Gastroesophageal sphincter (tissue), 4 donors: ENCODE measurements around the gene WNT7B. TPM values are rescaled to one million over a fixed set of nuclear protein-coding genes. Genes with fewer than 3 reads are reported as not detected.

Experiments
- ATAC-seq: fragments of 150-250 bp; one replicate; pipeline ENCODE4 v1.9.1; 2016; ENCODE audit warnings: mild to moderate bottlenecking, moderate library complexity
- H3K27ac ChIP-seq, 4 donors: fragments of 200-600 bp; sonication (generic) in 3 of 4; 1 replicate in 3 of 4; 2 replicates in 1 of 4; pipeline ENCODE4 v1.5.1; 2016 to 2019
- H3K27me3 ChIP-seq: fragments of 200-600 bp; sonication (generic); one replicate; pipeline ENCODE4 v1.5.1; 2019
- H3K36me3 ChIP-seq, 2 donors: fragments of 200-600 bp; sonication (generic); one replicate each; pipeline ENCODE4 v1.5.1; 2019; ENCODE audit warnings: control low read depth in 1 of 2
- H3K4me1 ChIP-seq, 3 donors: fragments of 200-600 bp; sonication (generic); 1 replicate in 2 of 3; 2 replicates in 1 of 3; pipeline ENCODE4 v1.5.1; 2016 to 2019; ENCODE audit warnings: control low read depth in 2 of 3
- H3K4me3 ChIP-seq, 2 donors: fragments of 200-600 bp; sonication (generic); one replicate each; pipeline ENCODE4 v1.5.1; 2019; ENCODE audit warnings: mild to moderate bottlenecking in 1 of 2, moderate library complexity in 1 of 2
- H3K9me3 ChIP-seq, 3 donors: fragments of 200-600 bp; sonication (generic); one replicate each; pipeline ENCODE4 v1.5.1; 2017 to 2019; ENCODE audit warnings: control low read depth in 2 of 3
- EP300 ChIP-seq: sonication (generic); formaldehyde crosslinking; IDR thresholded peaks from one replicate; pipeline ENCODE4 v1.6.1; 2017; ENCODE audit warnings: antibody characterized with exemption, mild to moderate bottlenecking
- POLR2A ChIP-seq, 2 donors: fragments of 450-650 bp; IDR thresholded peaks; one replicate each; pipeline ENCODE4 v1.6.1; 2017; ENCODE audit warnings: antibody characterized with exemption in 2 of 2, mild to moderate bottlenecking in 2 of 2, moderate library complexity in 1 of 2
- POLR2AphosphoS5 ChIP-seq: sonication (generic); formaldehyde crosslinking; IDR thresholded peaks from one replicate; pipeline ENCODE4 v1.6.1; 2017; ENCODE audit warnings: antibody characterized with exemption
- WGBS, 2 donors: methylation state at CpG; one replicate each; pipeline ENCODE4 v1.1.5; 2018; ENCODE audit warnings: low coverage in 1 of 2; 5-methylcytosine and 5-hydroxymethylcytosine counted together
- total RNA-seq, 4 donors: library from RNA; depleted of rRNA; stranded (reverse); fragments of >200 nt; gene quantifications; one replicate each; pipeline ENCODE4 v1.1.0, GENCODE V29; 2016
- TF ChIP-seq, protein P1 (sequence below), 4 experiments: fragments of 200-600 bp in 2 of 4; fragments of 450-650 bp in 2 of 4; sonication (generic) in 1 of 4; IDR thresholded peaks; one replicate each; pipeline ENCODE4 v1.5.1; 2017 to 2019; ENCODE audit warnings: antibody characterized with exemption in 4 of 4, mild to moderate bottlenecking in 2 of 4, moderate library complexity in 2 of 4

WNT7B gene
- total RNA-seq, 4 donors from 2014 or later = 1.2 TPM; not detected in 3

DNA sequence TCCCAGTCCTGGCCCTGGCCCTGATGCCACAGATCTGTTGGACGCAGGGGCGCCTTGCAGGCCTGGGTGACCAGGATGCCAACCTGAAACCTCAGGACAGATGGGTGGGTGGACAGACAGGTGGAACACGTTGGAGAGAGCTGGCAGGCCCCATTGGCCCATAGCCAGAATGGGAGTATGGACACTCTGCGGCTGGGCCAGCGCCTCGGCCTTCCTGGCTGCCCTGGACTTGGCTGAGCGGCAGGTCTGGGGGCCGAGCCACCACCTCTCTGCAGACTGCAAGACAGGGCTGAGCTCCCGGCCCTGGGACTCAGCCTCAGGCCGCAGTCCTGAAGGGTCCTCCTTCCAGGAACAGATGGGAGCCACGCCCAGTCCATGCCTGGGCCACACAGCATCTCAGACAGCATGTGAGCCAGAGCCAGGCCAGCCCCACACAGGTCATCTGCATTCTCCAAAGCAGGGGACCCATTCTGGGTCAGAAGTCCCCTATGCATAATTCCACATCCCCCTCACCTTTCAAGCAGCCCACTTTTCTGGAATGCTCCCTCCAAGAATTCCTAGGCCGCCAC is 14.1 kb downstream of the WNT7B start:
- H3K36me3 ChIP-seq = no peaks in the 10 kb centered on the region
- TF ChIP-seq POLR2AphosphoS5 (no peak), POLR2A (IDR thresholded peaks at IDR 0.05) (no peak), EP300 (no peak)
- TF ChIP-seq, protein P1, sequence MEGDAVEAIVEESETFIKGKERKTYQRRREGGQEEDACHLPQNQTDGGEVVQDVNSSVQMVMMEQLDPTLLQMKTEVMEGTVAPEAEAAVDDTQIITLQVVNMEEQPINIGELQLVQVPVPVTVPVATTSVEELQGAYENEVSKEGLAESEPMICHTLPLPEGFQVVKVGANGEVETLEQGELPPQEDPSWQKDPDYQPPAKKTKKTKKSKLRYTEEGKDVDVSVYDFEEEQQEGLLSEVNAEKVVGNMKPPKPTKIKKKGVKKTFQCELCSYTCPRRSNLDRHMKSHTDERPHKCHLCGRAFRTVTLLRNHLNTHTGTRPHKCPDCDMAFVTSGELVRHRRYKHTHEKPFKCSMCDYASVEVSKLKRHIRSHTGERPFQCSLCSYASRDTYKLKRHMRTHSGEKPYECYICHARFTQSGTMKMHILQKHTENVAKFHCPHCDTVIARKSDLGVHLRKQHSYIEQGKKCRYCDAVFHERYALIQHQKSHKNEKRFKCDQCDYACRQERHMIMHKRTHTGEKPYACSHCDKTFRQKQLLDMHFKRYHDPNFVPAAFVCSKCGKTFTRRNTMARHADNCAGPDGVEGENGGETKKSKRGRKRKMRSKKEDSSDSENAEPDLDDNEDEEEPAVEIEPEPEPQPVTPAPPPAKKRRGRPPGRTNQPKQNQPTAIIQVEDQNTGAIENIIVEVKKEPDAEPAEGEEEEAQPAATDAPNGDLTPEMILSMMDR (IDR thresholded peaks at IDR 0.05) = no peak
- no peak overlapping the region for H3K27ac ChIP-seq
- H3K27me3 ChIP-seq = peaks cover 48% of the 10 kb centered on the region
- ATAC-seq = no peak
- no peaks in the 10 kb centered on the region for H3K9me3 ChIP-seq
- H3K4me1 ChIP-seq = no peaks in the 10 kb centered on the region
- WGBS, 2 donors = 20% methylated on average over 1 of the region's 12 CpGs; no CpG with 5 or more reads in 1 of the 2 donors
- H3K4me3 ChIP-seq = no peak overlapping the region

DNA sequence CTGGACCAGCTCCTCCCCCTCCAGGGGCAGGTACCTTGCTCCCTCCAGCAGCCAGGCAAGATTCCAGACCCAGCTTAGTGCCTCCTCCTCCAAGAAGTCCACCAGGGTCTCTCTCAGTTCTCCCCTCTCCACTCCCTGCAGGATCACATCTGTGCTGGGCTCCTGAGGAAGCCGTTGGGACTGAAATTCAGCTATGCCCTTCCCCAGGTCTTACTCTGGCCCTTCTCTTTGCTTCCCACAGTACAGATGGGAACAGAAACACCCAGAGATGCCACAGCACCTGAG is 14.6 kb downstream of the WNT7B start:
- H3K36me3 ChIP-seq = no peaks in the 10 kb centered on the region
- no peak overlapping the region for H3K4me3 ChIP-seq
- WGBS, 2 donors = no CpG with 5 or more reads among the region's 1 CpG
- no peak for ATAC-seq
- TF ChIP-seq POLR2A (IDR thresholded peaks at IDR 0.05) (no peak), EP300 (no peak), POLR2AphosphoS5 (no peak)
- TF ChIP-seq, protein P1 (IDR thresholded peaks at IDR 0.05) = no peak
- no peak overlapping the region for H3K27ac ChIP-seq
- no peaks in the 10 kb centered on the region for H3K9me3 ChIP-seq
- no peaks in the 10 kb centered on the region for H3K4me1 ChIP-seq
- H3K27me3 ChIP-seq = peaks cover 44% of the 10 kb centered on the region

DNA sequence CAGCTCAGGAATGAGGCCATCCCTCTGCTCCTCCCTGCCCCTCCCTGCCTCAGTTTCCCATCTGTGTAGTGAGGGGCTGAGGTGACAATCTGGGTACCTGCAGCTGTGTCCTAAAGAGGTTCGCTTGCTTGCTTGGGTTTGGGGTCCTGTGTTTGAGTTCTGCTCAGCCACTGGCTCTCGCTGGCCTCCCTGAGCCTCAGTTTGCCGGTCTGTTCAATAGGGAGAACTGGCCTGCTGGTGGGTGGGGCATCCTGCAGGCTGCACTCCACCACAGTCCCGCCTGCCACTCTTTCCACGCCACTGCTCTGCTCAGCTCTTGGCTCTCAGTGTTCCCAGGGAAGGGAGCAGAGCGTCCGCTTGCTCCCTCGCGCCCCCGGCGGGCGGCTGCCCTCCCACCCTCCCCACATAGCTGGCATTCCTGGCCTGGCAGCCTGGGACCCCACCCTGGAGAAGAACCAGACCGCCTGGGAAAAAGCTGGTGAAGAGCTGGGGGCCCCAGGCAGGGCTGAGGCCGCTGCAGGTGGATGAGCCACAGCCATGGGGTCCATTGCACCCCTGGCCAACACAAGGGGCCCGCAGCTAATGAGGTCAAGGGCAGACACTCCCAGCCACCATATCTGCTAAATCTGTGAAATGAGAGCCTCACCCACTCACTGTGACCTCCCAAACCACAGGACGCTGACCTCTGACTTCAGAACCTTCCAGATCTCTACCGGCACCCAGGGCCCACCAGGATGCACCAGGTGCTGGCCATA is 15.1 kb downstream of the WNT7B start:
- Histone ChIP-seq H3K27ac (no peak overlapping the region), H3K36me3 (no peaks in the 10 kb centered on the region), H3K9me3 (no peaks in the 10 kb centered on the region), H3K27me3 (peaks cover 38% of the 10 kb centered on the region), H3K4me3 (no peak overlapping the region), H3K4me1 (no peaks in the 10 kb centered on the region)
- WGBS, 2 donors = 92% methylated on average over 2 of the region's 17 CpGs; no CpG with 5 or more reads in 1 of the 2 donors
- no peak for TF ChIP-seq POLR2AphosphoS5
- TF ChIP-seq, protein P1 (IDR thresholded peaks at IDR 0.05) = no peak
- TF ChIP-seq POLR2A (IDR thresholded peaks at IDR 0.05) = no peak
- ATAC-seq = no peak

DNA sequence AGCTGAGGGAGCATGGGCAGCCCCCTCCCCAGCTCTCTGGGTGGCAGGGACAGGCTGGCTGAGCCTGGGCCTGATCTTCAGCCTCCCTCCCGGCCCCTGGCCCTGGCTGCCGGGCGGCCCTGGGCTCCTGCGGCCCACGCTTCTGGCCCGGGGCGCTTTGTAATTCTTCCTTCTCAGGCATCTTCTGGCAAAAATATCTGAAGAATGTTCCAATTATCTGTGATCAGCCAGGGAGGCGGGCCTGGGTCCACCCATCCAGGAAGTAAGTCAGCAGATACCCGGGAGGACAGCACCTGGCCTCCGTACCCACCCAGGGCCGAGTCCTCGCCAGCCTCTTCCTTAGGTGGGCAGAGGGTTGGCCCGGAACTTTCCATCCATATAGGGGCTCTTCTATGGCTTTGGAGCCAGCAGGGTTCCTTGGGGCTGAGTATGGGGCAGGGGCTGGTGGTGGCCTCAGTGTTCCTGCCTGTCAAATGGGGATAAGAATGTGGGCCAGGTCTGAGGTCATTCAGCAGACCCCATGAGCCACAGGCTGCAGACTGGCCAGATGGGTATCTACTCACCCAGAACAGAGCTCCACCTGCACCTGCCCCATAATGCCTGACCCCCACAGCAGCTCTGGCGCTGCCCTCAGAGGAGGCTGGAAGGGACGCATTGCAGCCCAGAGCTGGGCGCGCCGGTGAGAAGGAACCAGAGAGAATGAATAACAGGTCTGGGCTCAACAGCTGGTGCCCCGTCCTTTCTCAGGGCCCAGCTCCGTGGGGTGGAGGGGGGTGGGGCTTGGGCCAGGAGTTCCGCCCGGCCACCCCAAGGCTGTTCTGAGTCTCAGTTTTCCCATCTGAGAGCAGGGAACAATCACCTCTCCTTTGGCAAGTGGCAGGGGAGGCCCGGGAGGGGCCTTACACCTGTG is 16.2 kb downstream of the WNT7B start:
- WGBS, 2 donors = no CpG with 5 or more reads among the region's 23 CpGs
- ATAC-seq = no peak
- no peak for TF ChIP-seq POLR2A (IDR thresholded peaks at IDR 0.05)
- no peak for TF ChIP-seq POLR2AphosphoS5
- TF ChIP-seq, protein P1 (IDR thresholded peaks at IDR 0.05) = no peak
- no peak for TF ChIP-seq EP300
- H3K4me1 ChIP-seq = no peaks in the 10 kb centered on the region
- no peak overlapping the region for H3K4me3 ChIP-seq
- peaks cover 34% of the 10 kb centered on the region for H3K27me3 ChIP-seq
- H3K9me3 ChIP-seq = no peaks in the 10 kb centered on the region
- no peaks in the 10 kb centered on the region for H3K36me3 ChIP-seq
- H3K27ac ChIP-seq = no peak overlapping the region
